ENCODE measurements around the gene CFHR2. TPM values are rescaled to one million over a fixed set of nuclear protein-coding genes. Genes with fewer than 3 reads are reported as not detected.
"Not testable (repeated sequence)": the region's sequence is repeated elsewhere in the genome, so short reads cannot be mapped to it uniquely, and the experiment has no call there.

CFHR2 gene
- total RNA-seq, 1 donor from 2014 or later, result not detected

DNA sequence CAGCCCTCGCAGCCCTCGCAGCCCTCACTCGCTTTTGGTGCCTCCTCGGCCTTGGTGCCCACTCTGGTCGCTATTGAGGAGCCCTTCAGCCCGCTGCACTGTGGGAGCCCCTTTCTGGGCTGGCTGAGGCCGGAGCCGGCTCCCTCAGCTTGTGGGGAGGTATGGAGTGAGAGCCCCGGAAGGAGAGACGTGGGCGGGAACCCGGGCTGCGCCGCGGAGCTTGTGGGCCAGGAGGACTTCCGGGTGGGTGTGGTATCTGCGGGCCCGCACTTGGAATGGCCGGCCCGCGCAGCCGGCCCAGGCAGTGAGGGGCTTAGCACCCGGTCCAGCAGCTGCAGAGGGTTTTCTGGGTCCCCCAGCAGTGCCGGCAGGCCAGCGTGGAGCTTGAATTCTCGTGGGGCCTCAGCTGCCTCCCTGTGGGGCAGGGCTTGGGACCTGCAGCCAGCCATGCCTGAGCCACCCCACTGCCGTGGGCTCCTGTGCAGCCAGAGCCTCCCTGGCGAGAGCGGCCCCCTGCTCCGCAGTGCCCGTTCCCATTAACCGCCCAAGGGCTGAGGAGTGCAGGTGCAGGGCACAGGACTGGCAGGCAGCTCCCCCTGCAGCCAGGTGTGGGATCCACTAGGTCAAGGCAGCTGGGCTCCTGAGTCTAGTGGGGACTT, 9.9 kb upstream of the CFHR2 start:
- TF ChIP-seq, protein P1, sequence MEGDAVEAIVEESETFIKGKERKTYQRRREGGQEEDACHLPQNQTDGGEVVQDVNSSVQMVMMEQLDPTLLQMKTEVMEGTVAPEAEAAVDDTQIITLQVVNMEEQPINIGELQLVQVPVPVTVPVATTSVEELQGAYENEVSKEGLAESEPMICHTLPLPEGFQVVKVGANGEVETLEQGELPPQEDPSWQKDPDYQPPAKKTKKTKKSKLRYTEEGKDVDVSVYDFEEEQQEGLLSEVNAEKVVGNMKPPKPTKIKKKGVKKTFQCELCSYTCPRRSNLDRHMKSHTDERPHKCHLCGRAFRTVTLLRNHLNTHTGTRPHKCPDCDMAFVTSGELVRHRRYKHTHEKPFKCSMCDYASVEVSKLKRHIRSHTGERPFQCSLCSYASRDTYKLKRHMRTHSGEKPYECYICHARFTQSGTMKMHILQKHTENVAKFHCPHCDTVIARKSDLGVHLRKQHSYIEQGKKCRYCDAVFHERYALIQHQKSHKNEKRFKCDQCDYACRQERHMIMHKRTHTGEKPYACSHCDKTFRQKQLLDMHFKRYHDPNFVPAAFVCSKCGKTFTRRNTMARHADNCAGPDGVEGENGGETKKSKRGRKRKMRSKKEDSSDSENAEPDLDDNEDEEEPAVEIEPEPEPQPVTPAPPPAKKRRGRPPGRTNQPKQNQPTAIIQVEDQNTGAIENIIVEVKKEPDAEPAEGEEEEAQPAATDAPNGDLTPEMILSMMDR (IDR thresholded peaks at IDR 0.05), result no peak
- Histone ChIP-seq H3K27me3 (no peaks in the 10 kb centered on the region), H3K36me3 (no peaks in the 10 kb centered on the region), H3K9me3 (no peaks in the 10 kb centered on the region), H3K27ac (no peak overlapping the region), H3K4me1 (no peaks in the 10 kb centered on the region), H3K4me3 (no peak overlapping the region)
- no peak for DNase-seq (ENCODE audit: low spot score in 2 of 2)
- intact Hi-C loops (cut with DNase I), result no loop called here

DNA sequence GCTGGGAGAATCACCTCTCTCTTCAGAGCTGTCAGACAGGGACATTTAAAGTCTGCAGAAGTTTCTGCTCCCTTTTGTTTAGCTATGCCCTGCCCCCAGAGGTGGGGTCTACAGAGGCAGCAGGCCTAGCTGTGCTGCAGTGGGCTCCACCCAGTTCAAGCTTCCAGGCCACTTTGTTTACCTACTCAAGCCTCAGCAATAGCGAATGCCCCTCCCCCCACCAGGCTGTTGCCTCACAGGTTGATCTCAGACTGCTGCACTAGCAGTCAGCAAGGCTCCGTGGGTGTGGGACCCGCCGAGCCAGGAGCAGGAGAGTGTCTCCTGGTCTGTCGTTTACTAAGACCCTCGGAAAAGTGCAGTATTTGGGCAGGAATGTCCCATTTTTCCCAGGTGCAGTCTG, 2.1 kb upstream of the CFHR2 start:
- H3K27me3 ChIP-seq; intact Hi-C loops (cut with DNase I); H3K9me3 ChIP-seq; H3K27ac ChIP-seq; H3K4me3 ChIP-seq; H3K36me3 ChIP-seq; DNase-seq (ENCODE audit: low spot score in 2 of 2); H3K4me1 ChIP-seq: not testable (repeated sequence)

DNA sequence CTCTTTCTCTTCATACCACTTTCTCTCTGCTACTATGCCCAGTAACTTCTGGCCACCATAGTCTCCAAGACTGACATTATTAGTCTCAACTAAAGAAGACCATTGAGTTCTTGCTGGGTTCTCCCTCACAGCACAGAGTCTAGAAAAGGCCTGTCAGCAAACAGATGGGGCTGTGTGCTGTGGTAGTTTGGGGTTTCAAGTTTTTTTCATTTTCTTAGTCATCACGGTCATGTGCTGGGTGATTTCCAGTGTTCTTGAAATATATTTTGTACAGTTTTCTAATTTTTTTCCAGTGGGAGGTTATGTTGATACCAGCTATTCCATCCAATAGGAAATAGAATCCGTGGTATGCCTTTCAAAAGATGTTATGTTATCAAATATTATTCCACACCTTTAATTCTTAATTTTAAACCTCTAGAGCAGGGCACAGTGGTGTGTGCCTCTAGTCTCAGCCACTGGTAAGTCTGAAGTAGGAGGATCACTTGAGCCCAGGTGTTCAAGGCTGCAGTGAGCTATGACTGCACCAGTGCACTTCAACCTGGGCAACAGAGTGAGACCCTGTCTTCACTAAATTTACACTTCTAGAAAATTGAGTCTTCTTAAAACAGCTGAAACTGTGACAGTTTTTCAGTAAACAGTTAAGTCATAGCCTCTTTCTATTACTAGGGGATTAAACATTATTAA, 8.3 kb downstream of the CFHR2 start:
- H3K27ac ChIP-seq, result no peak overlapping the region
- H3K36me3 ChIP-seq, result no peaks in the 10 kb centered on the region
- DNase-seq (ENCODE audit: low spot score in 2 of 2), result no peak
- H3K4me1 ChIP-seq, result no peaks in the 10 kb centered on the region
- no peak overlapping the region for H3K4me3 ChIP-seq
- TF ChIP-seq, protein P1 (IDR thresholded peaks at IDR 0.05), result no peak
- no peaks in the 10 kb centered on the region for H3K9me3 ChIP-seq
- H3K27me3 ChIP-seq, result no peaks in the 10 kb centered on the region
- intact Hi-C loops (cut with DNase I), result no loop called here

DNA sequence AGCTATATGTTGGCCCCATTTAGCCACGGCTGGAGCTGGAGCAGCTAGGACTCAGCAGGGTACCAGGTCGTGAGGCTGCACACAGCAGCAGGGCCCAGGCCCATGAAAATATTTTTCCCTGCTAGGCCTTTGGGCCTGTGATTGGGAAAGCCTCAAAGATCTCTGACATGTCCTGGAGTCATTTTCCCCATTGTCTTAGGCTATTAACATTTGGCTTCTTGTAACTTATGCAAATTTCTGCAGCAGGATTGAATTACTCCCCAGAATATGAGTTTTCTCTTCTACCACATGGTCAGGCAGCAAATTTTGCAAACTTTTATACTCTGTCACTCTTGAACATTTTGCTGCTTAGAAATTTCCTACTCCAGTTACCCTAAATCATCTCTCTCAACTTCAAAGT, 11.2 kb downstream of the CFHR2 start:
- no peak for DNase-seq (ENCODE audit: low spot score in 2 of 2)
- H3K36me3 ChIP-seq, result no peaks in the 10 kb centered on the region
- TF ChIP-seq, protein P1 (IDR thresholded peaks at IDR 0.05), result no peak
- no peak overlapping the region for H3K27ac ChIP-seq
- no peak overlapping the region for H3K4me3 ChIP-seq
- no peaks in the 10 kb centered on the region for H3K4me1 ChIP-seq
- H3K27me3 ChIP-seq, result no peaks in the 10 kb centered on the region
- intact Hi-C loops (cut with DNase I), result no loop called here
- H3K9me3 ChIP-seq, result no peaks in the 10 kb centered on the region

DNA sequence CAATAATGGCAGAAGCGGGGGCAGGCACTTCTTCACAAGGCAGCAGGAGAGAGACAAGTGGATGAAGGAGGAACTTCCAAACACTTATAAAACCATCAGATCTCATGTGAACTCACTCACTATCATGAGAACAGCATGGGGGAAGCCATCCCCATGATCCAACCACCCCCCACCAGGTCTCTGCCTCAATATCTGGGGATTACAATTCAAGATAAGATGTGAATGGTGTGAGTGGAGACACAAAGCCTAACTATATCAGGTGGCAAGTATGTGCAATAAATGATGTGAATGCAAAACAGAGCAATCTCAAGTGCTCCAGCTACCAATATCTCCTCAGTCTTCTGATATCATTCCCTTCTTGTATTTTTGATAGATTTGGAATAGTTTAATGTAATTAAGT, 12.4 kb downstream of the CFHR2 start:
- H3K27me3 ChIP-seq, result no peaks in the 10 kb centered on the region
- intact Hi-C loops (cut with DNase I), result no loop called here
- DNase-seq (ENCODE audit: low spot score in 2 of 2), result no peak

DNA sequence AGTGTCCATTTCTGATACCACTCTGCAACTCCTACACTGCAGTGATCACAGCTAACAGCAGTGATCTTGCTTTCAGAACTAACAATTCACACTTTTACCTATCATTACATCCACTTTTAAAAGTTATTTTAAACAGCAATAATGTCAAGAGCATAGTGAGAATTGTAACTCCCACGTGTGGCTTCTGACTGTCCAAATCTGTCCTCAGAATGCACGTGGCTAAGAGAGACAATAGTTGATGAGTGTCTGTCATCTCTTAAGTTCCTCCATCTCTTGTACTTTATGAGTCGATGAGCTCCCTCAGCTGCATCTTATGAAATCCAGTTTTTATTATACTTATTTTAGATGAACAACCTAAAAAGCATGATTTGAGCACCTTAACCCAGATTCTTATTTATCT, 17.3 kb downstream of the CFHR2 start:
- no peak overlapping the region for H3K27ac ChIP-seq
- no peaks in the 10 kb centered on the region for H3K27me3 ChIP-seq
- TF ChIP-seq, protein P1 (IDR thresholded peaks at IDR 0.05), result no peak
- no peak overlapping the region for H3K4me3 ChIP-seq
- H3K9me3 ChIP-seq, result no peaks in the 10 kb centered on the region
- intact Hi-C loops (cut with DNase I), result no loop called here
- DNase-seq (ENCODE audit: low spot score in 2 of 2), result no peak
- no peaks in the 10 kb centered on the region for H3K4me1 ChIP-seq
- no peaks in the 10 kb centered on the region for H3K36me3 ChIP-seq

More for the DNA sequence above, 12.4 kb downstream of the CFHR2 start:
- no peaks in the 10 kb centered on the region for H3K4me1 ChIP-seq
- no peak overlapping the region for H3K27ac ChIP-seq
- no peaks in the 10 kb centered on the region for H3K36me3 ChIP-seq
- TF ChIP-seq, protein P1 (IDR thresholded peaks at IDR 0.05), result no peak
- H3K9me3 ChIP-seq, result no peaks in the 10 kb centered on the region
- H3K4me3 ChIP-seq, result no peak overlapping the region
